A673 (cell line): ENCODE results near the gene CKB. TPM values are rescaled to one million over a fixed set of nuclear protein-coding genes. Genes with fewer than 3 reads are reported as not detected.

ENCODE experiments used
- BruUV-seq: library from RNA; stranded (reverse); fragments of 400-500 nt; replicated peaks from 2 replicates; lab custom pipeline; 2021; lab: Mats Ljungman, UMichigan
- CTCF ChIA-PET: fragments of 300-600 bp; sonication (Branson Sonifier 250); formaldehyde crosslinking; loops from one replicate; lab custom pipeline; 2022; ENCODE audit warnings: antibody characterized with exemption; lab: Charles Lee
- POLR2A ChIA-PET: fragments of 300-600 bp; sonication (Branson Sonifier 250); formaldehyde crosslinking; loops from one replicate; lab custom pipeline; 2022; ENCODE audit warnings: antibody characterized with exemption; ENCODE audit not compliant: low non-redundant PET; lab: Charles Lee
- DNase-seq: peaks from one replicate; pipeline ENCODE4 v3.0.0-alpha.2; 2015; ENCODE audit warnings: low spot score
- H3K27ac ChIP-seq: fragments of 200-600 bp; sonication (generic); 2 replicates; pipeline ENCODE4 v1.5.1; 2016; ENCODE audit warnings: mixed run types, low read depth, mild to moderate bottlenecking, mixed read lengths, antibody characterized with exemption, low read length; ENCODE audit not compliant: poor library complexity, severe bottlenecking
- H3K27me3 ChIP-seq: fragments of 200-600 bp; sonication (generic); replicated peaks from 2 replicates; pipeline ENCODE4 v1.6.1; 2017; ENCODE audit warnings: mixed run types, low read depth, mild to moderate bottlenecking, mixed read lengths, antibody characterized with exemption, low read length; ENCODE audit not compliant: insufficient read depth, poor library complexity
- H3K36me3 ChIP-seq: fragments of 200-600 bp; sonication (generic); 2 replicates; pipeline ENCODE4 v1.6.1; 2016; ENCODE audit warnings: mixed run types, mild to moderate bottlenecking, mixed read lengths, antibody characterized with exemption, low read length; ENCODE audit not compliant: insufficient read depth, poor library complexity, severe bottlenecking
- H3K4me1 ChIP-seq: fragments of 200-600 bp; sonication (generic); 2 replicates; pipeline ENCODE4 v1.6.1; 2017; ENCODE audit warnings: mixed run types, mild to moderate bottlenecking, mixed read lengths, antibody characterized with exemption, low read length; ENCODE audit not compliant: insufficient read depth, poor library complexity, severe bottlenecking
- H3K4me3 ChIP-seq: fragments of 200-600 bp; sonication (generic); 2 replicates; pipeline ENCODE4 v1.5.1; 2016; ENCODE audit warnings: low read depth, mixed run types, mild to moderate bottlenecking, mixed read lengths, low read length; ENCODE audit not compliant: poor library complexity, severe bottlenecking
- H3K9me3 ChIP-seq: fragments of 200-600 bp; sonication (generic); 2 replicates; pipeline ENCODE4 v1.6.1; 2016; ENCODE audit warnings: mixed run types, low read depth, mild to moderate bottlenecking, mixed read lengths, antibody characterized with exemption, low read length; ENCODE audit not compliant: poor library complexity, severe bottlenecking
- EZH2 ChIP-seq: fragments of 200-600 bp; sonication (generic); IDR thresholded peaks from 2 replicates; pipeline ENCODE4 v1.6.1; 2017; ENCODE audit warnings: borderline replicate concordance, low read depth, mild to moderate bottlenecking, mixed read lengths, antibody characterized with exemption, low read length; ENCODE audit not compliant: poor library complexity, severe bottlenecking
- intact Hi-C: fragments of 100-400 bp; cut with micrococcal nuclease; formaldehyde crosslinking; loops from one replicate; pipeline ENCODE4 v1.10.0; 2022; ENCODE audit not compliant: unreplicated experiment
- total RNA-seq: library from RNA; stranded (reverse); gene quantifications from 2 replicates; pipeline ENCODE4 v1.2.3, GENCODE V29; 2021
- TF ChIP-seq, protein P1 (sequence below): fragments of 300-800, 200-600 bp; sonication (generic); conservative IDR thresholded peaks from 2 replicates; pipeline ENCODE4 v1.5.1; 2017; ENCODE audit warnings: low read depth, mild to moderate bottlenecking, antibody characterized with exemption, low read length, moderate library complexity, mixed read lengths

The CKB gene
- total RNA-seq, 1 experiment from 2014 or later = 118 TPM

DNA sequence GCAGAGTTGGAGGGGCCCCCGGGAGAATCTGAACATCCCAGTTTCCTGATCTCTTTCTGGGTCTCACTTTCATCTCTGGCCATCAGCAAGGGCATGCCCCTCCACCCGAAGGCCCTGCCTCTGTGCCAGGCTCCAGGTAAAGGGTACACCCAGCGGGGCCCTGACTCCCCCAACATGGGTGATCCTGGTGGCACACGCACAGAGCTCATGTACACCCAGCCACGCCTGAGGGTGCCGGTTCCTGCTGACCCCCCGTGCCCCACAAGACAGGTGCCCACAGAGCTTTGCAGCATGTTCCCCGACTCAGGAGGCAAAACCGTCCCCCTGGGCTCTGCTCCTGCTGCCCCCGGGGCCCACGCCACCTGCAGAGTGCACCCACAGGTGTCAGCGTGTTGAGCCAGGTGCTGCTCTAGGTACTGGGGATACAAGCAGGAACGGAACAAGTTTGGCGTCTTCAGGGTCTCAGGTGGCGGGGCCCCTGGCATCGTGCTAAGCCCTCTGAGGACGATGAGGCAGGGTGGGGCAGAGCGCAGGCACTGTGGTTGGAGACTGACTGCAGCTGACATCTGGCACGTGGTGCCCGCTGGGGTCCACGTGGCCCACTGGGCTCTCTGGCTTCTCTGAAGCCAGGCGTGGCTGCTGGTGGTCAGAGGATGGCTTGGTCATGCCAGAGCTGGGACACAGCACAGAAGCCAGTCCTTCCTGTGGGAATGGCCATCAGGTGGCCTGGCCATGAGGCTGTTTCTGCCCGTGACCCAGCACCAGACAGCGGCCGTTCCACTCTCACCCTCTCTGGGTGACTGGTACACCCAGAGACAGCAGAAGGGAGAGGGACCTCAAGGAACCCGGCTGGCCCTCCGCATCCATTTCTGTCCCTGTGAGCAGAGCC, 26.1 kb upstream of the CKB start:
- Histone ChIP-seq H3K4me1 (peaks cover 15% of the 10 kb centered on the region), H3K36me3 (no peaks in the 10 kb centered on the region), H3K4me3 (no peak overlapping the region), H3K27ac (no peak overlapping the region), H3K27me3 (no peaks in the 10 kb centered on the region), H3K9me3 (no peaks in the 10 kb centered on the region)
- POLR2A ChIA-PET = no interaction called here
- no TSS peak for BruUV-seq
- intact Hi-C loops = loop anchor here (5.0 kb wide), 1 partner anchor 46 kb away; no protein-coding TSS in a partner anchor
- TF ChIP-seq, protein P1, sequence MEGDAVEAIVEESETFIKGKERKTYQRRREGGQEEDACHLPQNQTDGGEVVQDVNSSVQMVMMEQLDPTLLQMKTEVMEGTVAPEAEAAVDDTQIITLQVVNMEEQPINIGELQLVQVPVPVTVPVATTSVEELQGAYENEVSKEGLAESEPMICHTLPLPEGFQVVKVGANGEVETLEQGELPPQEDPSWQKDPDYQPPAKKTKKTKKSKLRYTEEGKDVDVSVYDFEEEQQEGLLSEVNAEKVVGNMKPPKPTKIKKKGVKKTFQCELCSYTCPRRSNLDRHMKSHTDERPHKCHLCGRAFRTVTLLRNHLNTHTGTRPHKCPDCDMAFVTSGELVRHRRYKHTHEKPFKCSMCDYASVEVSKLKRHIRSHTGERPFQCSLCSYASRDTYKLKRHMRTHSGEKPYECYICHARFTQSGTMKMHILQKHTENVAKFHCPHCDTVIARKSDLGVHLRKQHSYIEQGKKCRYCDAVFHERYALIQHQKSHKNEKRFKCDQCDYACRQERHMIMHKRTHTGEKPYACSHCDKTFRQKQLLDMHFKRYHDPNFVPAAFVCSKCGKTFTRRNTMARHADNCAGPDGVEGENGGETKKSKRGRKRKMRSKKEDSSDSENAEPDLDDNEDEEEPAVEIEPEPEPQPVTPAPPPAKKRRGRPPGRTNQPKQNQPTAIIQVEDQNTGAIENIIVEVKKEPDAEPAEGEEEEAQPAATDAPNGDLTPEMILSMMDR = no peak
- TF ChIP-seq EZH2 = no peak
- no peak for DNase-seq
- CTCF ChIA-PET = interaction anchor here (0.8 kb wide), 1 partner anchor 30 kb away, joined by 3 read pairs; no protein-coding TSS in a partner anchor

DNA sequence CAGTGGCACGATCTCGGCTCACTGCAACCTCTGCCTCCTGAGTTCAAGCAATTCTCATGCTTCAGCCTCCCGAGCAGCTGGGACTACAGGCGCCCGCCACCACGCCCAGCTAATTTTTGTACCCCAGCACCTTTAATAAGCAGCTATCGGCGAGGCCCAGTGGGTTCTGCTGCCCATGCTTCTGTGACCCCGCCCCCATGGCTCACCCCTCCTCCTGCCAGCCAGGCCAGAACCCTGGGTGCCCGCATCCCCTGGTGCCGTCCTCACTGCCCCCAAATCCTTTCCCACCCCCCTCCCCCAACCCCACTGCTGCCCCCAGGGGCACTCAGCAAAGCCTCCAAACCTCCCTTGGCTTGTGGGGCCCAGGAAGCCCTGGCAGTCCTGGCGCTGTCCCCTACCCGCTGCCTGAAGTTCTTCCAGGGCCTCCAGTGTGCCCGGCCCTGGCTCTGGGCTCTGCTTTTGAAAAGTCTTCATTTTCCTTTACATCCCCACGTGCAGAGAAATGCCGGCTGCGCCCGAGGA, 25.4 kb upstream of the CKB start:
- H3K27ac ChIP-seq = no peak overlapping the region
- CTCF ChIA-PET = interaction anchor here (0.8 to 1.2 kb wide), 2 partner anchors 29 to 48 kb away, joined by 3 to 6 read pairs; no protein-coding TSS in a partner anchor
- POLR2A ChIA-PET = no interaction called here

DNA sequence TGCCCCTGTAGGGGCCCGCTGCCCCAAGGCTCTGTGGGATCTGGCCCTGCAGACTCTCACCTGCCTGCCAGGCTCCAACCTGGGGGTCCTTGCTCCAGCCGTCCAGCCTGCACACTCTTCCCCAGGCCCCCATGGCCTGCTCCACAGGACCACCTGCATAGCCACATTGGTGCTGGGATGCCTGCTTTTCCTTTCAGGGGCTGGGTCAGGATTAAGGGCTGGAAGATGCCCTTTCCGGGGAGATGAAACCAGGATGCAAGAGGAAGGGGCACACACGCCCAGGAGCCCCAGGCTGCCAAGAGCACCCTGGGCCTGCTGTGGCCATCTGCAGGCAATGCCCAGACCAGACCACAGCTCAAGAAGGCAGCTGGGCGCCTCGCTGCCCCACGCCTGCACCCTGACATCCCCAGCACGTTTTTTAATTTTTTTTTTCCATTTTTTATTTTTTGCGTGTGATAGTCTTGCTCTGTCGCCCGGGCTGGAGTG, 24.9 kb upstream of the CKB start:
- no peak for TF ChIP-seq EZH2
- TF ChIP-seq, protein P1 = no peak
- Histone ChIP-seq H3K9me3 (no peaks in the 10 kb centered on the region), H3K27ac (no peak overlapping the region), H3K4me1 (peaks cover 27% of the 10 kb centered on the region), H3K27me3 (no peaks in the 10 kb centered on the region), H3K4me3 (no peak overlapping the region), H3K36me3 (no peaks in the 10 kb centered on the region)
- no TSS peak for BruUV-seq
- CTCF ChIA-PET = interaction anchor here (0.6 to 1.2 kb wide), 5 partner anchors 10 to 382 kb away, joined by 3 to 9 read pairs (median 3); no protein-coding TSS in a partner anchor
- POLR2A ChIA-PET = no interaction called here
- intact Hi-C loops = loop anchor here (5.0 kb wide), 1 partner anchor 45 kb away; no protein-coding TSS in a partner anchor
- no peak for DNase-seq

More for the DNA sequence above, 25.4 kb upstream of the CKB start:
- Histone ChIP-seq H3K9me3 (no peaks in the 10 kb centered on the region), H3K36me3 (no peaks in the 10 kb centered on the region), H3K4me3 (no peak overlapping the region), H3K4me1 (peaks cover 22% of the 10 kb centered on the region), H3K27me3 (no peaks in the 10 kb centered on the region)
- DNase-seq = no peak
- intact Hi-C loops = loop anchor here (5.0 kb wide), 1 partner anchor 46 kb away; no protein-coding TSS in a partner anchor
- TF ChIP-seq EZH2 = no peak
- TF ChIP-seq, protein P1 = no peak
- BruUV-seq = no TSS peak
